ENCODE measurements around the gene CLEC9A.

Gene CLEC9A

DNA sequence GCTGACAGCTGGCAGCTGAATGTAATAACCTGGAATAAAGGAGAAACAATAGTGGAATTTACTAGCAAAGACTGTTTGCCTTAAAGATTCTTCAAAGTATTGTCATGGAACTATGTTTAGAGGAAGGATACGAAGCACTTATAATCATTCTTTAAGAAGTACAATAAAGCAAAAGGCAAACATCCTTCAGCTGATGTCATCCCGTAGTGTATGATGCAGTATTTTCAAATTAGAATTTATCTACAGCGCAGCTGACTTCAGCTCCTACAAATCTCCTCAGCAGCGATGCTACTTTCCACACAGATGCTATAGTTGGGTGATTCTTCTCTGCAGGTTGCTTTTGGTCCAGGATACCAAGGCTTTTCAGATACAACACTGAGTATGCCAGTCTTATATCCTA, 36.8 kb downstream of the CLEC9A start:
- no peak for DNase-seq (ENCODE audit: low read depth in 2 of 2)

DNA sequence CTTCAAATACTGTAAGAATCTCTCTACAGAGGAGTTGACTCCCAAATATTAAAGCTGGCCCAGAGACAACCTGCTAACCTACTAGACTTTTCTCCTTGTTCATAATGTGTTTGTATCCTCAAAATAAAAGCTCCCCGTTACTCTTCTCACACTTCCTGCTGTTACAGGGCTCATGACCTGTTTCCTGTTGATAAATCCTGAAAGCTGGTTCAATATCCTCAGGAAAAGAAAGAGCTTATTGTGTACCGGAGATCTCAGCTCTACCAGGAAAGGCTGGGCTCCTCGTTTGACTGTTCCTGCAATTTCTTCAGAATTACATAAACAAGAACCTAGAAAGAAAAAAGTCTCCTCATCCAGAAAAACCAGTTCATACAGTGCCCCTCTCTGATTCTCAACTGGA, 37.5 kb downstream of the CLEC9A start:
- no peak for DNase-seq (ENCODE audit: low read depth in 2 of 2)

DNA sequence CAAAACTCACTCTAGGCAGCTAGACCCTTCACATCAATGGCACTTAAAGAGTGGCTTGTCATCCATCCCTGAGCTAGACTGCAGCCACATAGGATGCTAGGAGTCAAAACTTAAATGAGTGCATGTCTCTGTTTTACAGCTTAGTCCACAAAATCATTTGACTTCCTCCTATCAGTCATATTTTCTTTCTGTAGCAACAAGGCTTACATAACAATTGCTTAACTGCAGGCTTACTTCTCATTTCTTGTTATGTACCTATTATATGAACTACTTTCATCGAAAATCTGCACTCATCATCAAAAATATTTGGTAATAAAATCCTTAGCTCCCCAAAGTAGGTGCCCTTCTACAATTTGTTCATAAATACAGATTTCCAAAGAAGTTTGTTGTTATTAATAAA, 38.2 kb downstream of the CLEC9A start:
- DNase-seq (ENCODE audit: low read depth in 2 of 2), result no peak

DNA sequence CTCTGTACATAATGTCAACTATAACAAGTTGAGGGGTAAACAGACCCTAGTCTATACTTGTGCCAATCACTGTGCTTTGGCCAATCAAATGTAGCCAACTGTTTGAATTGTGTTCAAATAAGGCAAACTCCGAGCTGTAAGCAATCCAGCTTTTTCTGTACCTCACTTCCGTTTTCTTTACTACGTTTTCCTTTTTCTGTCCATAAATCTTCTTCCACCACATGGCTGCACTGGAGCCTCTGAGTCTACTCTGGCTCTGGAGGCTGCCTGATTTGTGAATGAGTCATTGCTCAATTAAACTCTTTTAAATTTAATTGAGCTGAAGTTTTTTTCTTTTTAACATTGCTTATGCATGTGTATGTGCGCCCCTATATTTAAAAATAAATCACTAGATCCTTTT, 38.6 kb downstream of the CLEC9A start:
- no peak for DNase-seq (ENCODE audit: low read depth in 2 of 2)

DNA sequence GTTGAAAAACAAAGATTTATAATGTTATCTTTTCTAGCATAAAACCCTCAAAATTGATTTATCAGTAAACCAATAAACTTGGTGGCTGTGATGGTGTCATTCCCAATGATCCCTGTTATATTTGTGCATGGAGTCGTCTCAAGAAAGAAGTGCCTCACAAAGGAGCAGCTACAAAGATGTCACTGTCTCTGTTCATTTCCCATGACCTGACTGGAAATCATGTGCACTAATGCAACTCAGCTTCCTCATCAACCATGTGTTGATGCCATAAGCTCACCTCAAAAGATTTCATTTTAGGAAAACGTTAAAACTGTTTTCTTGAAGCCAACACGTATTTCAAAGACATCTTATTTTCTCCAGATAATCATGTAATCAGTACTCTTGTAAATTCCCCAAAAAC, 39.5 kb downstream of the CLEC9A start:
- DNase-seq (ENCODE audit: low read depth in 2 of 2), result no peak

DNA sequence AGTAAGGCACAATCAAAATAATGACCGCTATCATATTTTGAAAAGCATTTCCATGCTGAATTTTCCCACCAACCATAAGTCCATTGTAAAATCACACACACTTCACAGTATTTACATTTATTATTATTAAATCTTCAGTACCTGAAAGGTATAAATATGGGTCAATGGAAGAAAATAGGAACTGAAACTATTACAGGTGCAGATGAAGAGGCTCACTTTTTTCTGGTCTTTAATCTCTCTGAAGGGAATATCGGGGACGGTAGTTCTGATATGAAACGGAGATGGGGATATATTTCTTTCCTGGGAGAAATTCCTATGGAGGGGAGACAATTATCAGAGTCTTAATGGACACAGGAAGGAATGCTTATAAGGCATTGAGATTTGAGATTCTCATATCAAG, 39.9 kb downstream of the CLEC9A start:
- DNase-seq (ENCODE audit: low read depth in 2 of 2), result no peak

DNA sequence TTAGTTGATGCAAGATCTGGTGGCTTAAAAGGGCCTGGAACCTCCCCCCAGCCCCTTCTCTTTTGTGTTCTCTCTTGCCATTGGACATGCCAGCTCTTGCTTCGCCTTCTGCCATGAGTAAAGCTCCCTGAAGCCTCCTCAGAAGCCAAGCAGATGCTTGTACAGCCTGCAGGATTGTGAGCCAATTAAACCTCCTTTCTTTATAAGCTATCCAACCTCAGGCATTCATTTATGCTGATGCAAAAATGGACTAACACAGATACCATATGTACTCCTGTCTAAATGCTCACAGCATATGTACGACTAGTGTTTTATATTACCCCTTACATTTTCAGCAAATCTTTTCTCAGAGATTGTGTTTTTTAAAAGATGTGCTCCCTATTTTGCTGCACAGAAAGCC, 41.6 kb downstream of the CLEC9A start:
- DNase-seq (ENCODE audit: low read depth in 2 of 2), result no peak

DNA sequence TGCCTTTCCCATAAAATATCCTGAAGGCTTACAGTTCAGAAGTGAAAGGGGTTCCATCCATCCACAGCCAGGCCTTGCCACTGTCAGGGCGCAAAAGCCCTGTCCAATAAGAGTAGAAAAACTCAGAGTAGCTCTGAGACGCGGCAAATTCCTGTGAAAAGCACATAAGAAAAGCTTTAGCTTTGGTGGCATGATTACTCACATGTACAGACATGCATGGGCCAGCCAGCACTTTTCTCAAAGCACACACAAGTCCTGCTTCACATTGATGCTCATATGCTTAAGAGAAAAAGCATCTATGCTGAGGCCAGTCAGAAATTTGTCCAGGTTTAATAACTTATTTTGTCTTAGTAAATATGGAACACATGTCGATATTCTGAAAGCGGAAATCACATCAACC, 42.8 kb downstream of the CLEC9A start:
- DNase-seq (ENCODE audit: low read depth in 2 of 2), result no peak

DNA sequence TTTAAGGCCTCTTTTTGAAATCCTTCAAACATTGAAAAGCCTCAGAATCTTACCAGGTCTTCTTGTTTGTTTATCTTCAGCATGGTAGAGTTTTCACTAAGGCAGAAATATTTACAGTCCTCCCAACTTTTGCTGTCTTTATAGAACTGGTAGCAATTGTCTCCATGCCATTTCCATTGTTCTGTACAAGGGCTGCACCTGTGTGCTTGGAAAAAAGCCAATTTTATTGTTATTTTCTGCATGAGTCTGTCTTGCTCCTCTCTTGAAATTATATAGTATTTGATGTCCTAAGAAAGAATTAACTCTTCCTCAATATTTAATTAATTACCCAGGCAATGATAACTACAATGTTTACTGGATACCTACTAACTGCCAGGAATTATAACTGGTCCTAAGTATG, 45.0 kb downstream of the CLEC9A start:
- DNase-seq (ENCODE audit: low read depth in 2 of 2), result no peak

DNA sequence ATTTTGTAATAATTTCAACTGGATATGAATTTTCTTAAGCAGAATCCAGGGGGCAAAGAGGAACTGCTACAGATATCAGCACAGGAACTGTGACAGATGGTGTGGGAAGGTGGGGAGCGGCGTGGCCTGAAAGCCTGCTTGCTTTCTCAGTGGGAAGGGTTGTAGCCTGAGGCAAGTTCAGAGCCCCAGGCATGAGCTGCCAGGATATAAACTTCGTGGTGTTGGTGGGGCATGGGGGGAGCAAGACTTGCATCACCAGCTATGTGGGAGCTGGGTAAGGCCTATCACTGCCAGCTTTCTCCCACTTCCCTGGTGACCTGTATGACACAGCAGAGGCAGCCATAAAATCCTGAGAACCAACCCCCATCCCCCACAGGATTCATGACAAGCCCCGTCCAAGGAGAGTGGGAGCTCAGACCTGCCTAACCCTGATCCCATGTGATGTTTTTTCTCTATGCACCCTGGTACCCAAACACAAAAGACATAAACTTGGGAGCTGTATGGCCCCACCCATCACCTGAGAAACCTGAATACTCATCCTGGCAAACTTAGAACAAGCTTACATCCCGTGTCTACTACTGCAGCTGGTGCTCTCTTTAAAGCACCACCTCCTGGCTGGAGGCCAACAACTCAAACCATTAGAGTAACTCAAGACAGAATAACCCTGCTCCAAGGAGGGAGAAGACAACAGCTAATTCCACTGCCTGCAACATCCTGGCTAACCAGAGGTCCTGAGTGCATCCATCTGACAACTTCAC, 51.8 kb downstream of the CLEC9A start:
- DNase-seq (ENCODE audit: low read depth in 2 of 2), result no peak

DNA sequence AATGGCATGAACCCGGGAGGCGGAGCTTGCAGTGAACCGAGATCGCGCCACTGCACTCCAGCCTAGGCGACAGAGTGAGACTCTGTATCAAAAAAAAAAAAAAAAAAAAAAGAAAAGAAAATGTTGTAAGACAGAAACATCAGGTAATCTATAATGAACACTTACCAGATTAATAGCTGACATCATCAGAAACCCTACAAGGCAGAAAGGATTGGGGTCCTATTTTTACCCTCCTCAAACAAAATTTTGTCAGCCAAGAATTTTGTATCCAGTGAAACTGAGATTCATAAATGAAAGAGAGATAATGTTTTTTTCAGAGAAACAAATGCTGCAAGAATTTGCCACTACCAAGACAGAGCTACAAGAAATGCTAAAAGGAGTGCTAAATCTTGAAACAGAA, 54.3 kb downstream of the CLEC9A start:
- no peak for DNase-seq (ENCODE audit: low read depth in 2 of 2)

DNA sequence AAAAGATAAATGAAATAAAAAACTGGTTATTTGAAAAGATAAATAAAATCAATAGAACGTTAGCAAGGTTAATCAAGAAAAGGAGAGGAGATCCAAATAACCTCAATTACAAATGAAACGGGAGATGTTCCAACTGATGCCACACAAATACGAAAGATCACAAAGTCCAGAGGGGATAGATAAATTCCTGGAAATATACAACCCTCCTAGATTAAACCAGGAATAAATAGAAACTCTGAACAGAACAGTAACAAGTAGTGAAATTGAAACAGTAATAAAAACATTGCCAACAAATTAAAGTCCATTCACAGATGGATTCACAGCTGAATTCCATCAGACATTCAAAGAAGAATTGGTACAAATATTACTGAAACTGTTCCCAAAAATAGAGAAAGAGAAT, 55.9 kb downstream of the CLEC9A start:
- no peak for DNase-seq (ENCODE audit: low read depth in 2 of 2)

DNA sequence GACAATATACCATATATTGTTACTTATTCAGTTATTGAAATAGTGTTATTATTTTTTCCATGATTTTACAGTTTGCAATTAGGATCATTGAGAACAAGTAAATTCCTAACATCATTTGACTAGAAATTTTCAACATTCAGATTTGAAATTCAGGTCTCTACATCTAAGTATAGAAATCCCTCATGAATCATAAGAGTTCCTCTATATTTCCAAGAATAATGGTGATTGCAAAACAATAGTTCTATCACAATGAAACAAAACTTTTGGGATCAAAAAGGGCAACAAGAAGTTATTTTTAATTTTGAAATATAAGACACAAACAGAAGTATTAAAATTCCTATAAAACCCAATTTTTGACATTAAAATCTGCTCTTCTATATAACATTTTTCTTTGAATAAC, 57.5 kb downstream of the CLEC9A start:
- DNase-seq (ENCODE audit: low read depth in 2 of 2), result no peak

DNA sequence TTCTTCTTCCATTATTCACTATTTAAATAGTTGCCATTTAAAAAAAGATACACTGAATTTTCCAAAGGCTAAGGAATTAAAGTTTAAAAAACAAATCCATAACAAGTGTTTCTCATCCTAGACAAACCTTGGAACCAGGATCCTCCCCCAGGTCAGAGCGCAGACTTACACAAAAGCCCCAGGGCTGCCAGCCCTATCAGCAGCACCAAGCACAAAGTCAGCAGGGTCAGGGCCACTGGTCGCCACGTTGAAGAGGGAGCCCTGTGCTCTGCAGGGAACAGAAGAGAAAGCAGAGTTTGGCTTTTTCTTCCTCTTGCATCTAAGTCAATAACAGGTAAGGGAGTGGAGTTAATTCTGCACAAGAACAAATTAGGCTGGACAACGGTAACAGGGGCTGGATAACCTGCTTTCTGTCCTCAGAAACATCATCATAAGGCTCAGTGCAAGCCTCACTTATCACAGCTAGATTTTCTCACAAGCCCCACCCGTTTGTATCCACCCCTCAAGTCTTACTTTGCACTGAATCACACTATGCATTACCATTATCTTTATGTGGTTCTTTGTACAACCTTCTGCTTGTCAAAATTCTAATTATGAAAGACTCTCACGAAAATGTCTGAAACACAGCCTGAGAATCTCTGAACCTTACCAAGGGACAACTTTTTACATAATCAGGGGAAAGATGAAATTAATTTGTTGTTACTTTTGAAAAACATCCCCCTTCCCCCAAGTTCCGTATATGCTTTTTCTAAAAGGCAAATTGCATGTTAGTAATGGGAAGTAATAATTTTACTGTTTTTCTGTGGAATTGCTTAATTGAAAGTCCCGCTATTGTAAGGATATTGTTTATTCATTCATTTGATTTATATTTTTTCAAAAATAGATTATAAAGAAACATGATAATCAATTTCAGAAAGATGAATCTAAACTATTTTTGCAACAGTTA, 58.7 kb downstream of the CLEC9A start:
- no peak for DNase-seq (ENCODE audit: low read depth in 2 of 2)

DNA sequence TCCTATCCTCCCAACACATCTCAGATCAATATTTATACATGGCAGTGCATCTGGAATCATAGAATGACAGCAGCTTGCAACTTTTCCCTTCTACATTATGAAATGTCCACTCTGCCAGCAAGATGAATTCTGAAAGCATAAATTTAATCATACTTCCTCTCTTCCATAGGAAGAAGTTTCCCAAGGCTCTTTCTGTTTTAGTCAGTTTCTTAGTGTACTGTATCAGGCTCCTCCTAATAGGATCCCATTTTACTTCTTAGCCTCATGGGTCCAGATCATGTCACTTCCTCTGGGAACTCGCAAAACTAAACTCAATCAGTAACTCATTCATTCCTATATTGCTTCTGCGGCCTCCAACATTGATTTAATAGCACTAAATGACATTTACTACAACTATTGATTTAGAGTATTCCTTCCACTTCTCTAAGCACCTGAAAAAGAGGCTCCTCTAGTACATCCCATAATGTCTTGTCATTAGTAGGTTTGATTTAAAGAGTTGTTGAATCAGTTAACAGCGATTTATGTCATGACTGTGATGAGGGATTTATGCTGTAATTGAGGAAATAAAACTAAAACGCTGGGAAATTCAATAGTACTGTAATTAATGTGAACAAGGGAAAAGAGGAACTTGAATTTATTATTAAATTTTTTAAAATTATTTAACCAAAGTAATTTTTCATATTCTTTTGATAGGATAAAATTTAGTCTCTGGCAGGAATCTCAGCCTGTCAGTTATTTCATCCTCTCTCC, 64.3 kb downstream of the CLEC9A start:
- DNase-seq (ENCODE audit: low read depth in 2 of 2), result no peak

DNA sequence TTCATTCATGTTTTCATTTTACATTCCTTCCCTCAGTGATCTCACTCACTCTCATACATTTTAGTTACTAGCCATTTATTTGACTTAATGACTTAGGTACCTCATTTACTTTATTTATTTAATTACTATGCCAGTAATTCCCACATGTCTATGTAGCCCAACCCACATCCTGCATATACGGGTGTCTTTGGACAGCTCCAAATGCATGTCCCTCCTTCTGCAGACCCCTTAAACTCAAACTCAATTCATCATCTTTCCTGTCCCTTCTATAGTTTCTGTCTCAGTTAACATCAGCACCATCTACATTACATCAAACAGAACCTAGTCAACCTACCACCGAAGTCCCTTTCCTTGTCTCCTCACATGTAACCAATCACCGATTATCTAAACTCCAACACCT, 65.5 kb downstream of the CLEC9A start:
- no peak for DNase-seq (ENCODE audit: low read depth in 2 of 2)

DNA sequence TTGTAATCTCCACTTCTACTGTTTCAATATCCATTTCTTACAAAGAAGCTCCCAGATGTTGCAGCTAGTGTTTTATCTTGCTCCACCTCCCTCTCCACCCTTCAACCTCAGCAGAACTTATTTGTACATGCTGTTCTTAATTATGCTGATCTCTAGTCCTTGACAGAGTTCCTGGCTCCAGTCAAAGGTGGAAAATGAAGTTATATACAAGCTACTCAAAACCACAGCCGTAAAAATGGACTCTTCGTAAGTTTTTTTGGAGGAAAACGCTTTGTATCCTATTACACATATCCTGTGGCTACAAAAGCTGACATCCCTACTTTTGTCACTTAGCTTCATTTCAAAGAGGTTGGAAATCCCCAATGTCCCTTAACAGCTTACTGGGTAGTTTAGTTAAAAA, 67.0 kb downstream of the CLEC9A start:
- DNase-seq (ENCODE audit: low read depth in 2 of 2), result no peak

DNA sequence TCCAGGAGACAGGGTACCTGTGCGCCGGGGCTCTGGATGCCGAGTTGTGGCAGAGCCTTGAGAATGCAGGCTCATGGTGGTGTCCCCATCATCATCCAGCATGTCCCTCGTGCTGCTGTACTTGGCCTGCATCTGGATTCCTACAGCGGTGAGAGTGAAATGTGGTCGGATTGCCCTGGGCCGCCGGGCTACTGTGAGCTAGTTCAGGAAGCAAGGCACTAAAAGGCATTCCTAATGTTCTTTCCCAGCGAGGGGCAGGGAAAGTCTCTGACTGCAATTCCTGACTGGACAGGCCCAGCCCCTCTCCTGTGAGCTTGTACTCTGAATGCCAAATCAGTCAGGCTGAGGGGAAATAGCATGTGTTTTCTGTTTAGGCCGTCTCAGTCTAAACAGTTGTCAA, 68.3 kb downstream of the CLEC9A start, which contains the start of gene CLEC1A:
TSS of gene CLEC1A (minus strand) at position 195 of the 400 bp plus-strand sequence. CDS start at position 132, 63 bp downstream.
- DNase-seq (ENCODE audit: low read depth in 2 of 2), result no peak

DNA sequence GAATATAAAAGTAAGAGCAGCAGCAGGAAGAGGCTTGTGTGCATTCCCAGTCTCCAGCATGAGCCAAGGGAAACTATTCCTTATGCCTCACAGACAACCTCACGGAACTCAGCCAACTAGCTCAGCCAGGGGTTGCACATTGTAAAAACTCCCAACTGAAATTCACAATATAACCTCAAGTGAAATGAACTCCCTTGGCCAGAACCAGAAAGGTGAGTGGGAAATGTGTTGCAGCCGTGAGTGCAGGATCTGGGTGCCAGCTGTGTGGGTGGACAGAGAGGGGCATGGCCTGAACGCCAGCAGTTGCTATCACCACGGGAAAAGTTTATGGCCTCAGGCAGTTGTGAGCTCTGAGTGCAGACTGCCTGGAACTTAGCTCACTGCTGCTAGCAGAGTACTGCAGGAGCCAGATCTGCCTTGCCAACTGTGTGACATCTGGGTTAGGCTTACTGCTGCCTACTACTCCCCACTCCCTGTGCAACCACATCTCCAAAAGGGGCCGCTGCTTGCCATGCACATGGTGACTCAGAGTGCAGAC, 70.6 kb downstream of the CLEC9A start:
- DNase-seq (ENCODE audit: low read depth in 2 of 2), result no peak

DNA sequence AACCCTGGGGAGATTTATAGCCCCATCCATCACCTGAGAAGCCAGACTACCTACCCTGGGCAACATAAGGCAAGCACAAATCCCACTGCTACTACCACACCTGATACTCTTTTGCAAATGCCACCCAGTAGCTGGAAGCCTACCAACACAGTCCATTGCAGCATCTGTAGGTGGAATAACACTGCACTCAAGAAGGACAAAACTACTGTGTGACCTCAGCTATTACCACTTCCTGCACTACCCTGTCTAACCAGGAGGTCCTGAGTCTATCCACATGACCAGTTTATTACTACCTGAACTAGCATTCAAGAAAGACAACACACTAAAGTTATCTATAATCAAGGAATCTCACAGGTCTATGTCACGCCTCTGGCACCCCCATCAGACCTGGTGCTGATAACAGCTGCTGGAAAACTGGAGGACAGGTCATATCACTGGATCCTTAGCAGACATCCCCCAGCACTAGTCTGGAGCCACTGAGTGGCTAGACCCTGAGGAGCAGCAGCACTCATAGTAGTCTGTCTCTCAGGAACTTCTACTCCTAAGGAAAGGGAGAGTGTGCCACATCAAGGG, 71.3 kb downstream of the CLEC9A start:
- no peak for DNase-seq (ENCODE audit: low read depth in 2 of 2)

DNA sequence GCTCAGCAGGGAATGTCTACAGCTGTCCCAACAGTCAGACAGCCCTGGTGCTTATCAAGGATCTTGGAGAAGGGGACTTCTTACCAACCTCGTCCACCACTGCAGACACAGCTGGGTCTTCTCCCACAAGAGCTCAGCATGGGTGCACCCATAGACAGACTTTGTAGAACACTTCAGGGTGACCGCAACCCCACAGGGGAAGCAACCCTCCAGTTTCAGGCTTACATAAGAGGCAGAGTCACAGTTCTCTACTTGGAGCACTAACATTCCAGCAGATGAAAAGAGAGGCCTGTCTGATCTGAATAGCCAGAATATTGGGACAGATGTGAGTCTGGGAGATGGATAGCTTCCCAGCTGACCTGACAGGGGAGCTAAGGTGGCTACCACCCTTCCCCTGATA, 71.8 kb downstream of the CLEC9A start:
- no peak for DNase-seq (ENCODE audit: low read depth in 2 of 2)

Data from stimulated activated CD4-positive, alpha-beta T cell treated with anti-CD3 and anti-CD28 coated beads, Interleukin-1b, Interleukin-23, amount 100 ng/mL, for 4 hours (primary cell).